ENCODE data around the gene PAIP1. TPM values are rescaled to one million over a fixed set of nuclear protein-coding genes. Genes with fewer than 3 reads are reported as not detected.

PAIP1 gene
- total RNA-seq, 3 donors from 2014 or later (not counting 1 experiment from before 2014, with no cell fraction given): 22.4 to 35.1 (median 29.2) TPM

GRCh38 chr5:43515678-43516048 lies 41.2 kb downstream of the PAIP1 start:
- H3K36me3 Mint-ChIP-seq: no peaks in the 10 kb centered on the region
- ATAC-seq: no peak
- peaks cover 24 to 31% of the 10 kb centered on the region in 2 donors for H3K4me1 Mint-ChIP-seq
- Histone ChIP-seq H3K9me3 (ENCODE audit: control insufficient read depth, insufficient read depth, low read length) (no peaks in the 10 kb centered on the region), H3K4me3 (ENCODE audit: low read length) (peak overlapping the region; percentile 83), H3K36me3 (ENCODE audit: control insufficient read depth, insufficient read depth, low read length) (no peaks in the 10 kb centered on the region), H3K27ac (ENCODE audit: low read length) (peak overlapping the region; percentile 91), H3K27me3 (ENCODE audit: control insufficient read depth, insufficient read depth, low read length) (no peaks in the 10 kb centered on the region), H3K4me1 (ENCODE audit: control insufficient read depth, insufficient read depth, low read length) (peaks cover 4% of the 10 kb centered on the region)
- peak overlapping the region; percentile 91 to 93 for H3K27ac Mint-ChIP-seq
- intact Hi-C loops (cut with micrococcal nuclease): loop anchor here (1.0 to 2.0 kb wide), 2 partner anchors 41 to 202 kb away; partner anchors contain the start of genes HMGCS1 and PAIP1
- no peaks in the 10 kb centered on the region for H3K9me3 Mint-ChIP-seq
- H3K4me3 Mint-ChIP-seq: peak overlapping the region; percentile 92
- 33% methylated on average over 1 of the region's 1 CpG for WGBS (ENCODE audit: insufficient coverage)
- peaks cover 0 to 5% of the 10 kb centered on the region in 2 donors for H3K27me3 Mint-ChIP-seq (ENCODE audit: low read depth in 2 of 2)
- peak in 1 of 2 donors; percentile 9 for DNase-seq
- no peak for TF ChIP-seq CTCF (IDR thresholded peaks at IDR 0.05)

GRCh38 chr5:43514816-43515677 lies 41.8 kb downstream of the PAIP1 start, which contains the start of gene C5orf34:
Gene C5orf34 (minus strand): TSS chr5:43515148. CDS start chr5:43509339, 5,809 bp downstream.
- ATAC-seq: peak; percentile 94 to 98 (median 95)

GRCh38 chr5:43514471-43514815 lies 42.4 kb downstream of the PAIP1 start:
- TF ChIP-seq CTCF (IDR thresholded peaks at IDR 0.05): no peak
- Mint-ChIP-seq H3K4me1 (peaks cover 24 to 31% of the 10 kb centered on the region in 2 donors), H3K27ac (peak overlapping the region; percentile 91 to 93), H3K36me3 (no peaks in the 10 kb centered on the region), H3K4me3 (peak overlapping the region; percentile 92), H3K27me3 (ENCODE audit: low read depth in 2 of 2) (peaks cover 0 to 3% of the 10 kb centered on the region in 2 donors), H3K9me3 (no peaks in the 10 kb centered on the region)
- Histone ChIP-seq H3K4me3 (ENCODE audit: low read length) (peak overlapping the region; percentile 83), H3K4me1 (ENCODE audit: control insufficient read depth, insufficient read depth, low read length) (peaks cover 4% of the 10 kb centered on the region), H3K36me3 (ENCODE audit: control insufficient read depth, insufficient read depth, low read length) (no peaks in the 10 kb centered on the region), H3K27ac (ENCODE audit: low read length) (peak overlapping the region; percentile 91), H3K9me3 (ENCODE audit: control insufficient read depth, insufficient read depth, low read length) (no peaks in the 10 kb centered on the region), H3K27me3 (ENCODE audit: control insufficient read depth, insufficient read depth, low read length) (no peaks in the 10 kb centered on the region)
- 0% methylated on average over 6 of the region's 6 CpGs for WGBS (ENCODE audit: insufficient coverage)
- ATAC-seq (peak; percentile 51 to 57 (median 54)), DNase-seq (no peak)
- intact Hi-C loops (cut with micrococcal nuclease): loop anchor here (1.0 to 2.0 kb wide), 2 partner anchors 30 to 42 kb away; partner anchors contain the start of gene PAIP1

More at GRCh38 chr5:43514816-43515677, 41.8 kb downstream of the PAIP1 start, which contains the start of gene C5orf34:
- intact Hi-C loops (cut with micrococcal nuclease): loop anchor here (1.0 to 2.0 kb wide), 3 partner anchors 31 to 202 kb away; partner anchors contain the start of genes HMGCS1 and PAIP1
- Histone ChIP-seq H3K9me3 (ENCODE audit: control insufficient read depth, insufficient read depth, low read length) (no peaks in the 10 kb centered on the region), H3K36me3 (ENCODE audit: control insufficient read depth, insufficient read depth, low read length) (no peaks in the 10 kb centered on the region), H3K4me3 (ENCODE audit: low read length) (peak within 1 kb of the TSS; percentile 83), H3K4me1 (ENCODE audit: control insufficient read depth, insufficient read depth, low read length) (peaks cover 4% of the 10 kb centered on the region), H3K27ac (ENCODE audit: low read length) (peak within 1 kb of the TSS; percentile 91), H3K27me3 (ENCODE audit: control insufficient read depth, insufficient read depth, low read length) (no peaks in the 10 kb centered on the region)
- peaks cover 24 to 31% of the 10 kb centered on the region in 2 donors for H3K4me1 Mint-ChIP-seq
- peak within 1 kb of the TSS; percentile 92 for H3K4me3 Mint-ChIP-seq
- H3K36me3 Mint-ChIP-seq: no peaks in the 10 kb centered on the region
- WGBS (ENCODE audit: insufficient coverage): 0% methylated on average over 35 of the region's 35 CpGs
- H3K27ac Mint-ChIP-seq: peak within 1 kb of the TSS; percentile 91 to 93
- no peak for TF ChIP-seq CTCF (IDR thresholded peaks at IDR 0.05)
- no peaks in the 10 kb centered on the region for H3K9me3 Mint-ChIP-seq
- H3K27me3 Mint-ChIP-seq (ENCODE audit: low read depth in 2 of 2): peaks cover 0 to 5% of the 10 kb centered on the region in 2 donors
- DNase-seq: peak; percentile 90 to 97

Data from natural killer cell (primary cell).